Measurements from ENCODE around the gene MTMR3.

DNA sequence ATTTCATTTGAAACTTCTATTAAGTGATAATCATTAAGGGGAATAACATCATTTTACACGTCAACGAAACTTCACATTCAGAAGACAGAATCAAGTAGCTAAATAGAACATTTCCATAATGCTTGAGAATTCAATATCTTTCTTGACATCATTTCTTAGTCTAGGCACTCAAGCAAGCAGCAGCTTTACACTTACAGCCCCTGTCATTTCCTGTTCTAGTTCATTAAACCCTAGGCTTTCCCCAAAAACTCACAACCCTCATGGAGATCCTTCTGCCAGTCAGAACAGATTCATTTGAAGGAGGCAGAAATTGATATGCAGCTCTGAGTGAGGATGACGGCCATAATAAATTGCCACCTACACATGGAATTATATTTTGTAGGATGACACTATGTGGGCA is 192.0 kb downstream of the MTMR3 start:
- TF ChIP-seq, protein P1, sequence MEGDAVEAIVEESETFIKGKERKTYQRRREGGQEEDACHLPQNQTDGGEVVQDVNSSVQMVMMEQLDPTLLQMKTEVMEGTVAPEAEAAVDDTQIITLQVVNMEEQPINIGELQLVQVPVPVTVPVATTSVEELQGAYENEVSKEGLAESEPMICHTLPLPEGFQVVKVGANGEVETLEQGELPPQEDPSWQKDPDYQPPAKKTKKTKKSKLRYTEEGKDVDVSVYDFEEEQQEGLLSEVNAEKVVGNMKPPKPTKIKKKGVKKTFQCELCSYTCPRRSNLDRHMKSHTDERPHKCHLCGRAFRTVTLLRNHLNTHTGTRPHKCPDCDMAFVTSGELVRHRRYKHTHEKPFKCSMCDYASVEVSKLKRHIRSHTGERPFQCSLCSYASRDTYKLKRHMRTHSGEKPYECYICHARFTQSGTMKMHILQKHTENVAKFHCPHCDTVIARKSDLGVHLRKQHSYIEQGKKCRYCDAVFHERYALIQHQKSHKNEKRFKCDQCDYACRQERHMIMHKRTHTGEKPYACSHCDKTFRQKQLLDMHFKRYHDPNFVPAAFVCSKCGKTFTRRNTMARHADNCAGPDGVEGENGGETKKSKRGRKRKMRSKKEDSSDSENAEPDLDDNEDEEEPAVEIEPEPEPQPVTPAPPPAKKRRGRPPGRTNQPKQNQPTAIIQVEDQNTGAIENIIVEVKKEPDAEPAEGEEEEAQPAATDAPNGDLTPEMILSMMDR (IDR thresholded peaks at IDR 0.05; ENCODE audit: low read length) = no peak
- TF ChIP-seq EZH2 (optimal IDR thresholded peaks at IDR 0.05; ENCODE audit: low read depth, low read length) = no peak

All from MM.1S (cell line).